IMR-90 (cell line): Measurements from ENCODE around the gene ITGB4. TPM values are rescaled to one million over a fixed set of nuclear protein-coding genes. Genes with fewer than 3 reads are reported as not detected.

Experiments
- FOS ChIP-seq: fragments of 150-350 bp; IDR thresholded peaks from 2 replicates; pipeline ENCODE4 v1.6.1; 2016; ENCODE audit warnings: low read depth, low read length
- USF2 ChIP-seq: fragments of 150-350 bp; IDR thresholded peaks from 2 replicates; pipeline ENCODE4 v1.6.1; 2017; ENCODE audit warnings: mild to moderate bottlenecking, antibody characterized with exemption, low read length, low read depth
- polyA plus RNA-seq, 3 experiments: library from polyadenylated mRNA; depleted of rRNA; stranded (reverse); fragments of >200 nt; gene quantifications; 2 replicates each; pipeline ENCODE4 v1.2.3, GENCODE V29; 2012; ENCODE audit warnings: low replicate concordance in 1 of 3
- total RNA-seq: library from RNA; depleted of rRNA; stranded (reverse); fragments of >200 nt; gene quantifications from 2 replicates; pipeline ENCODE4 v1.2.3, GENCODE V29; 2012

The ITGB4 gene
- total and polyA plus RNA-seq, 2 of the 4 experiments (the other 2 are of a cell fraction), result under 0.01 to 0.27 TPM

GRCh38 chr17:75753514-75754377, 32.5 kb downstream of the ITGB4 start (continued):
- peak; percentile 97 for TF ChIP-seq USF2
- TF ChIP-seq FOS, result no peak
